ENCODE measurements around the gene TLN1. TPM values are rescaled to one million over a fixed set of nuclear protein-coding genes. Genes with fewer than 3 reads are reported as not detected.
A peak's percentile ranks its signal among the peaks of the same experiment; 100 is the strongest.

TLN1 gene
- total RNA-seq, 1 donor from 2014 or later: 164 TPM

- Mint-ChIP-seq H3K4me3 (peak overlapping the region; percentile 14), H3K4me1 (ENCODE audit: unreplicated experiment) (peaks cover 27% of the 10 kb centered on the region), H3K9me3 (no peaks in the 10 kb centered on the region), H3K27ac (no peak overlapping the region), H3K27me3 (peaks cover 10% of the 10 kb centered on the region), H3K36me3 (peaks cover 9% of the 10 kb centered on the region)
- TF ChIP-seq CTCF (conservative IDR thresholded peaks at IDR 0.05): no peak
- no peak for DNase-seq (ENCODE audit: extremely low spot score, unreplicated experiment)
Measured at GRCh38 chr9:35679091-35679490, 52.9 kb downstream of the TLN1 start.

GRCh38 chr9:35675732-35676392 is 56.1 kb downstream of the TLN1 start:
- peak; percentile 19 for TF ChIP-seq CTCF (conservative IDR thresholded peaks at IDR 0.05)
- peaks cover 15% of the 10 kb centered on the region for H3K4me1 Mint-ChIP-seq (ENCODE audit: unreplicated experiment)
- peak; percentile 87 for DNase-seq (ENCODE audit: extremely low spot score, unreplicated experiment)
- H3K4me3 Mint-ChIP-seq: peak overlapping the region; percentile 86
- no peaks in the 10 kb centered on the region for H3K36me3 Mint-ChIP-seq
- H3K9me3 Mint-ChIP-seq: no peaks in the 10 kb centered on the region
- peak overlapping the region; percentile 48 for H3K27ac Mint-ChIP-seq
- peaks cover 10% of the 10 kb centered on the region for H3K27me3 Mint-ChIP-seq

GRCh38 chr9:35675204-35675603 is 56.8 kb downstream of the TLN1 start:
- Mint-ChIP-seq H3K27ac (no peak overlapping the region), H3K36me3 (no peaks in the 10 kb centered on the region), H3K9me3 (no peaks in the 10 kb centered on the region), H3K27me3 (peaks cover 10% of the 10 kb centered on the region), H3K4me3 (peak overlapping the region; percentile 79), H3K4me1 (ENCODE audit: unreplicated experiment) (peaks cover 19% of the 10 kb centered on the region)
- no peak for TF ChIP-seq CTCF (conservative IDR thresholded peaks at IDR 0.05)
- DNase-seq (ENCODE audit: extremely low spot score, unreplicated experiment): no peak

- no peak for DNase-seq (ENCODE audit: extremely low spot score, unreplicated experiment)
- Mint-ChIP-seq H3K27ac (no peak overlapping the region), H3K9me3 (no peaks in the 10 kb centered on the region), H3K36me3 (no peaks in the 10 kb centered on the region), H3K27me3 (peaks cover 10% of the 10 kb centered on the region), H3K4me1 (ENCODE audit: unreplicated experiment) (peaks cover 25% of the 10 kb centered on the region), H3K4me3 (no peak overlapping the region)
- TF ChIP-seq CTCF (conservative IDR thresholded peaks at IDR 0.05): no peak
Measured at GRCh38 chr9:35674025-35674361, 58.0 kb downstream of the TLN1 start.

GRCh38 chr9:35673132-35674024 is 58.6 kb downstream of the TLN1 start, which contains the start of gene CA9:
TSS of gene CA9 (plus strand) at chr9:35673928. CDS start at chr9:35673960, 32 bp downstream.
- TF ChIP-seq CTCF (conservative IDR thresholded peaks at IDR 0.05): no peak
- H3K27ac Mint-ChIP-seq: no peak within 1 kb of the TSS
- H3K27me3 Mint-ChIP-seq: peaks cover 10% of the 10 kb centered on the region
- DNase-seq (ENCODE audit: extremely low spot score, unreplicated experiment): no peak
- peaks cover 31% of the 10 kb centered on the region for H3K4me1 Mint-ChIP-seq (ENCODE audit: unreplicated experiment)
- no peaks in the 10 kb centered on the region for H3K36me3 Mint-ChIP-seq
- H3K4me3 Mint-ChIP-seq: peak within 1 kb of the TSS; percentile 73
- no peaks in the 10 kb centered on the region for H3K9me3 Mint-ChIP-seq
